ENCODE data around the gene AMOT. TPM values are rescaled to one million over a fixed set of nuclear protein-coding genes. Genes with fewer than 3 reads are reported as not detected.

The AMOT gene
- total and polyA plus RNA-seq, 2 experiments from 2014 or later, result 2.1 to 5.4 TPM

DNA sequence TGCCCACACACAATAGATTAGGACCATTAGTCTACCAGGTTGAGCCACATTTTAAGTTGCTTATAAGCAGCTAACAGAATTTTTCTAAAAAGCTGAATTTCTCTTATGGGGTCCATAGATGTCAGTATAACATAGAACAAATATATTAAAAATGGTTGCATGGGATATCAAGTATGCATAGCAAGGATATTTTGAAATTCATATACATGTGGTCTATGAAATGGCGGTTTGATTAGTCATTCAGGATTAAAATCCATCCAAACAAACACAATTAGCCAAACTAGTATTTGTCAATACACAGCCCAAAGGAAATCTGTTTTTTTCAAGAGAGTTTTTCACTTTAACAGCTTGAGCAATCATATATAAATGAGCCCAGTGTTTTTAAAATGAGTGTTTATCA lies 33.5 kb upstream of the AMOT start:
- no peaks in the 10 kb centered on the region for H3K36me3 ChIP-seq (ENCODE audit: insufficient read depth)
- H3K36me3 Mint-ChIP-seq (ENCODE audit: low read depth), result no peaks in the 10 kb centered on the region
- peak; percentile 0 for DNase-seq (ENCODE audit: low spot score)
- no peak overlapping the region for H3K4me3 ChIP-seq
- peaks cover 8% of the 10 kb centered on the region; the same call in 1 of the 2 replicates for H3K4me1 ChIP-seq (ENCODE audit: insufficient read depth)
- H3K27ac Mint-ChIP-seq, result no peak overlapping the region
- H3K4me1 Mint-ChIP-seq, result peaks cover 15% of the 10 kb centered on the region; the same call in 2 of the 3 replicates
- no peak overlapping the region for H3K27ac ChIP-seq (ENCODE audit: low read depth)
- H3F3A ChIP-seq (replicated peaks; ENCODE audit: low read depth), result no peaks in the 10 kb centered on the region
- H2AFZ ChIP-seq, result no peak overlapping the region
- H3K9me3 Mint-ChIP-seq, result no peaks in the 10 kb centered on the region
- ATAC-seq, result no peak
- H3K79me2 ChIP-seq (replicated peaks; ENCODE audit: insufficient read depth), result no peaks in the 10 kb centered on the region
- no peaks in the 10 kb centered on the region for H3K9me2 ChIP-seq (ENCODE audit: insufficient read depth)
- no peak for TF ChIP-seq STAT1 (IDR thresholded peaks at IDR 0.05; ENCODE audit: unreplicated experiment)
- TF ChIP-seq ZNF114 (CRISPR knock-in tag; IDR thresholded peaks at IDR 0.05), result no peak
- TF ChIP-seq NANOG (IDR thresholded peaks at IDR 0.05; ENCODE audit: borderline replicate concordance), result no peak
- no peak for TF ChIP-seq EZH2phosphoT487 (IDR thresholded peaks at IDR 0.05; ENCODE audit: unreplicated experiment)
- no peak for TF ChIP-seq ZNF331 (CRISPR knock-in tag; IDR thresholded peaks at IDR 0.05; ENCODE audit: low read depth)
- TF ChIP-seq, protein P1, sequence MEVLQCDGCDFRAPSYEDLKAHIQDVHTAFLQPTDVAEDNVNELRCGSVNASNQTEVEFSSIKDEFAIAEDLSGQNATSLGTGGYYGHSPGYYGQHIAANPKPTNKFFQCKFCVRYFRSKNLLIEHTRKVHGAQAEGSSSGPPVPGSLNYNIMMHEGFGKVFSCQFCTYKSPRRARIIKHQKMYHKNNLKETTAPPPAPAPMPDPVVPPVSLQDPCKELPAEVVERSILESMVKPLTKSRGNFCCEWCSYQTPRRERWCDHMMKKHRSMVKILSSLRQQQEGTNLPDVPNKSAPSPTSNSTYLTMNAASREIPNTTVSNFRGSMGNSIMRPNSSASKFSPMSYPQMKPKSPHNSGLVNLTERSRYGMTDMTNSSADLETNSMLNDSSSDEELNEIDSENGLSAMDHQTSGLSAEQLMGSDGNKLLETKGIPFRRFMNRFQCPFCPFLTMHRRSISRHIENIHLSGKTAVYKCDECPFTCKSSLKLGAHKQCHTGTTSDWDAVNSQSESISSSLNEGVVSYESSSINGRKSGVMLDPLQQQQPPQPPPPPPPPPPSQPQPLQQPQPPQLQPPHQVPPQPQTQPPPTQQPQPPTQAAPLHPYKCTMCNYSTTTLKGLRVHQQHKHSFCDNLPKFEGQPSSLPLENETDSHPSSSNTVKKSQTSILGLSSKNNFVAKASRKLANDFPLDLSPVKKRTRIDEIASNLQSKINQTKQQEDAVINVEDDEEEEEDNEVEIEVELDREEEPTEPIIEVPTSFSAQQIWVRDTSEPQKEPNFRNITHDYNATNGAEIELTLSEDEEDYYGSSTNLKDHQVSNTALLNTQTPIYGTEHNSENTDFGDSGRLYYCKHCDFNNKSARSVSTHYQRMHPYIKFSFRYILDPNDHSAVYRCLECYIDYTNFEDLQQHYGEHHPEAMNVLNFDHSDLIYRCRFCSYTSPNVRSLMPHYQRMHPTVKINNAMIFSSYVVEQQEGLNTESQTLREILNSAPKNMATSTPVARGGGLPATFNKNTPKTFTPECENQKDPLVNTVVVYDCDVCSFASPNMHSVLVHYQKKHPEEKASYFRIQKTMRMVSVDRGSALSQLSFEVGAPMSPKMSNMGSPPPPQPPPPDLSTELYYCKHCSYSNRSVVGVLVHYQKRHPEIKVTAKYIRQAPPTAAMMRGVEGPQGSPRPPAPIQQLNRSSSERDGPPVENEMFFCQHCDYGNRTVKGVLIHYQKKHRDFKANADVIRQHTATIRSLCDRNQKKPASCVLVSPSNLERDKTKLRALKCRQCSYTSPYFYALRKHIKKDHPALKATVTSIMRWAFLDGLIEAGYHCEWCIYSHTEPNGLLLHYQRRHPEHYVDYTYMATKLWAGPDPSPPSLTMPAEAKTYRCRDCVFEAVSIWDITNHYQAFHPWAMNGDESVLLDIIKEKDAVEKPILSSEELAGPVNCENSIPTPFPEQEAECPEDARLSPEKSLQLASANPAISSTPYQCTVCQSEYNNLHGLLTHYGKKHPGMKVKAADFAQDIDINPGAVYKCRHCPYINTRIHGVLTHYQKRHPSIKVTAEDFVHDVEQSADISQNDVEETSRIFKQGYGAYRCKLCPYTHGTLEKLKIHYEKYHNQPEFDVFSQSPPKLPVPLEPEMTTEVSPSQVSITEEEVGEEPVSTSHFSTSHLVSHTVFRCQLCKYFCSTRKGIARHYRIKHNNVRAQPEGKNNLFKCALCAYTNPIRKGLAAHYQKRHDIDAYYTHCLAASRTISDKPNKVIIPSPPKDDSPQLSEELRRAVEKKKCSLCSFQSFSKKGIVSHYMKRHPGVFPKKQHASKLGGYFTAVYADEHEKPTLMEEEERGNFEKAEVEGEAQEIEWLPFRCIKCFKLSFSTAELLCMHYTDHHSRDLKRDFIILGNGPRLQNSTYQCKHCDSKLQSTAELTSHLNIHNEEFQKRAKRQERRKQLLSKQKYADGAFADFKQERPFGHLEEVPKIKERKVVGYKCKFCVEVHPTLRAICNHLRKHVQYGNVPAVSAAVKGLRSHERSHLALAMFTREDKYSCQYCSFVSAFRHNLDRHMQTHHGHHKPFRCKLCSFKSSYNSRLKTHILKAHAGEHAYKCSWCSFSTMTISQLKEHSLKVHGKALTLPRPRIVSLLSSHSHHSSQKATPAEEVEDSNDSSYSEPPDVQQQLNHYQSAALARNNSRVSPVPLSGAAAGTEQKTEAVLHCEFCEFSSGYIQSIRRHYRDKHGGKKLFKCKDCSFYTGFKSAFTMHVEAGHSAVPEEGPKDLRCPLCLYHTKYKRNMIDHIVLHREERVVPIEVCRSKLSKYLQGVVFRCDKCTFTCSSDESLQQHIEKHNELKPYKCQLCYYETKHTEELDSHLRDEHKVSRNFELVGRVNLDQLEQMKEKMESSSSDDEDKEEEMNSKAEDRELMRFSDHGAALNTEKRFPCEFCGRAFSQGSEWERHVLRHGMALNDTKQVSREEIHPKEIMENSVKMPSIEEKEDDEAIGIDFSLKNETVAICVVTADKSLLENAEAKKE (CRISPR knock-in tag; IDR thresholded peaks at IDR 0.05), result no peak
- TF ChIP-seq EZH2 (IDR thresholded peaks at IDR 0.05; ENCODE audit: low read depth, unreplicated experiment), result no peak
- TF ChIP-seq, protein P2, sequence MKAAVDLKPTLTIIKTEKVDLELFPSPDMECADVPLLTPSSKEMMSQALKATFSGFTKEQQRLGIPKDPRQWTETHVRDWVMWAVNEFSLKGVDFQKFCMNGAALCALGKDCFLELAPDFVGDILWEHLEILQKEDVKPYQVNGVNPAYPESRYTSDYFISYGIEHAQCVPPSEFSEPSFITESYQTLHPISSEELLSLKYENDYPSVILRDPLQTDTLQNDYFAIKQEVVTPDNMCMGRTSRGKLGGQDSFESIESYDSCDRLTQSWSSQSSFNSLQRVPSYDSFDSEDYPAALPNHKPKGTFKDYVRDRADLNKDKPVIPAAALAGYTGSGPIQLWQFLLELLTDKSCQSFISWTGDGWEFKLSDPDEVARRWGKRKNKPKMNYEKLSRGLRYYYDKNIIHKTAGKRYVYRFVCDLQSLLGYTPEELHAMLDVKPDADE (IDR thresholded peaks at IDR 0.05), result no peak
- no peak for TF ChIP-seq CREB1 (CRISPR knock-in tag; IDR thresholded peaks at IDR 0.05; ENCODE audit: low read depth)
- TF ChIP-seq, protein P3, sequence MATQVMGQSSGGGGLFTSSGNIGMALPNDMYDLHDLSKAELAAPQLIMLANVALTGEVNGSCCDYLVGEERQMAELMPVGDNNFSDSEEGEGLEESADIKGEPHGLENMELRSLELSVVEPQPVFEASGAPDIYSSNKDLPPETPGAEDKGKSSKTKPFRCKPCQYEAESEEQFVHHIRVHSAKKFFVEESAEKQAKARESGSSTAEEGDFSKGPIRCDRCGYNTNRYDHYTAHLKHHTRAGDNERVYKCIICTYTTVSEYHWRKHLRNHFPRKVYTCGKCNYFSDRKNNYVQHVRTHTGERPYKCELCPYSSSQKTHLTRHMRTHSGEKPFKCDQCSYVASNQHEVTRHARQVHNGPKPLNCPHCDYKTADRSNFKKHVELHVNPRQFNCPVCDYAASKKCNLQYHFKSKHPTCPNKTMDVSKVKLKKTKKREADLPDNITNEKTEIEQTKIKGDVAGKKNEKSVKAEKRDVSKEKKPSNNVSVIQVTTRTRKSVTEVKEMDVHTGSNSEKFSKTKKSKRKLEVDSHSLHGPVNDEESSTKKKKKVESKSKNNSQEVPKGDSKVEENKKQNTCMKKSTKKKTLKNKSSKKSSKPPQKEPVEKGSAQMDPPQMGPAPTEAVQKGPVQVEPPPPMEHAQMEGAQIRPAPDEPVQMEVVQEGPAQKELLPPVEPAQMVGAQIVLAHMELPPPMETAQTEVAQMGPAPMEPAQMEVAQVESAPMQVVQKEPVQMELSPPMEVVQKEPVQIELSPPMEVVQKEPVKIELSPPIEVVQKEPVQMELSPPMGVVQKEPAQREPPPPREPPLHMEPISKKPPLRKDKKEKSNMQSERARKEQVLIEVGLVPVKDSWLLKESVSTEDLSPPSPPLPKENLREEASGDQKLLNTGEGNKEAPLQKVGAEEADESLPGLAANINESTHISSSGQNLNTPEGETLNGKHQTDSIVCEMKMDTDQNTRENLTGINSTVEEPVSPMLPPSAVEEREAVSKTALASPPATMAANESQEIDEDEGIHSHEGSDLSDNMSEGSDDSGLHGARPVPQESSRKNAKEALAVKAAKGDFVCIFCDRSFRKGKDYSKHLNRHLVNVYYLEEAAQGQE (IDR thresholded peaks at IDR 0.05; ENCODE audit: unreplicated experiment), result no peak
- no peak for TF ChIP-seq JUNB (IDR thresholded peaks at IDR 0.05; ENCODE audit: unreplicated experiment)
- no peak for TF ChIP-seq POLR2AphosphoS5 (IDR thresholded peaks at IDR 0.05; ENCODE audit: low read depth)
- TF ChIP-seq, protein P4, sequence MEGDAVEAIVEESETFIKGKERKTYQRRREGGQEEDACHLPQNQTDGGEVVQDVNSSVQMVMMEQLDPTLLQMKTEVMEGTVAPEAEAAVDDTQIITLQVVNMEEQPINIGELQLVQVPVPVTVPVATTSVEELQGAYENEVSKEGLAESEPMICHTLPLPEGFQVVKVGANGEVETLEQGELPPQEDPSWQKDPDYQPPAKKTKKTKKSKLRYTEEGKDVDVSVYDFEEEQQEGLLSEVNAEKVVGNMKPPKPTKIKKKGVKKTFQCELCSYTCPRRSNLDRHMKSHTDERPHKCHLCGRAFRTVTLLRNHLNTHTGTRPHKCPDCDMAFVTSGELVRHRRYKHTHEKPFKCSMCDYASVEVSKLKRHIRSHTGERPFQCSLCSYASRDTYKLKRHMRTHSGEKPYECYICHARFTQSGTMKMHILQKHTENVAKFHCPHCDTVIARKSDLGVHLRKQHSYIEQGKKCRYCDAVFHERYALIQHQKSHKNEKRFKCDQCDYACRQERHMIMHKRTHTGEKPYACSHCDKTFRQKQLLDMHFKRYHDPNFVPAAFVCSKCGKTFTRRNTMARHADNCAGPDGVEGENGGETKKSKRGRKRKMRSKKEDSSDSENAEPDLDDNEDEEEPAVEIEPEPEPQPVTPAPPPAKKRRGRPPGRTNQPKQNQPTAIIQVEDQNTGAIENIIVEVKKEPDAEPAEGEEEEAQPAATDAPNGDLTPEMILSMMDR (conservative IDR thresholded peaks at IDR 0.05; ENCODE audit: low read depth in 2 of 2), result no peak
- H3K4me3 Mint-ChIP-seq, result no peak overlapping the region
- H4K20me1 ChIP-seq (replicated peaks; ENCODE audit: insufficient read depth), result no peaks in the 10 kb centered on the region
- H3K27me3 Mint-ChIP-seq (ENCODE audit: insufficient read depth, low read depth, poor library complexity), result no peaks in the 10 kb centered on the region
- no peak overlapping the region for H3K4me2 ChIP-seq
- no peaks in the 10 kb centered on the region for H3K27me3 ChIP-seq (ENCODE audit: insufficient read depth)

Measured in GM23338 (cell line).